Ovary (tissue), 3 donors: ENCODE data around the gene KLHL6.

Experiments used
- CTCF ChIP-seq, 3 donors: fragments of 450-650 bp in 2 of 3; fragments of 200-600 bp in 1 of 3; IDR thresholded peaks; one replicate each; pipeline versions ENCODE4 v1.5.1 to v1.8.0; 2016 to 2022; ENCODE audit warnings: antibody characterized with exemption in 3 of 3, mild to moderate bottlenecking in 1 of 3
- POLR2A ChIP-seq: fragments of 450-650 bp; IDR thresholded peaks from one replicate; pipeline ENCODE4 v1.6.1; 2017; ENCODE audit warnings: antibody characterized with exemption, mild to moderate bottlenecking, moderate library complexity
- donor health status: DM: no; HTN: no; CAD: no.

GRCh38 chr3:183439515-183439914 is 116.0 kb downstream of the KLHL6 start:
- TF ChIP-seq CTCF (IDR thresholded peaks at IDR 0.05) (no peak), POLR2A (no peak)
